Activated T-helper 9 cell treated with anti-CD3 and anti-CD28 coated beads, Interleukin-2, amount 50 U/mL, for 16 hours (primary cell): ENCODE measurements around the gene TMX1.
A peak's percentile ranks its signal among the peaks of the same experiment; 100 is the strongest.
"Not testable (repeated sequence)": the region's sequence is repeated elsewhere in the genome, so short reads cannot be mapped to it uniquely, and the experiment has no call there.

Experiments used
- DNase-seq: peaks from one replicate; pipeline ENCODE4 v3.0.0-alpha.2; 2020; ENCODE audit warnings: low read depth

The TMX1 gene

GRCh38 chr14:51239813-51240803 lies at the start of gene TMX1:
Gene TMX1, plus strand, starts transcription at chr14:51240247. Its CDS starts 46 bp downstream, at chr14:51240293.
- DNase-seq = peak; percentile 78

GRCh38 chr14:51201890-51202289 lies 38.2 kb upstream of the TMX1 start:
- DNase-seq = no peak

GRCh38 chr14:51202914-51203665 lies 37.0 kb upstream of the TMX1 start:
- DNase-seq = no peak

GRCh38 chr14:51203881-51204280 lies 36.2 kb upstream of the TMX1 start:
- no peak for DNase-seq

- DNase-seq = no peak
These were observed 34.6 kb upstream of the TMX1 start for GRCh38 chr14:51205486-51205885.

GRCh38 chr14:51206462-51206861 lies 33.6 kb upstream of the TMX1 start:
- DNase-seq = no peak

GRCh38 chr14:51207621-51208020 lies 32.4 kb upstream of the TMX1 start:
- DNase-seq = no peak

- DNase-seq = no peak
These were observed 31.1 kb upstream of the TMX1 start for GRCh38 chr14:51208982-51209381.

GRCh38 chr14:51209457-51209856 lies 30.6 kb upstream of the TMX1 start:
- DNase-seq = no peak

GRCh38 chr14:51210594-51210993 lies 29.5 kb upstream of the TMX1 start:
- no peak for DNase-seq

GRCh38 chr14:51211149-51211548 lies 28.9 kb upstream of the TMX1 start:
- no peak for DNase-seq

GRCh38 chr14:51216602-51217001 lies 23.4 kb upstream of the TMX1 start:
- no peak for DNase-seq

- no peak for DNase-seq
These were observed 20.3 kb upstream of the TMX1 start for GRCh38 chr14:51219473-51220448.

- DNase-seq = not testable (repeated sequence)
These were observed 16.6 kb upstream of the TMX1 start for GRCh38 chr14:51223463-51223862.

GRCh38 chr14:51224551-51224950 lies 15.5 kb upstream of the TMX1 start:
- no peak for DNase-seq

- no peak for DNase-seq
These were observed 14.3 kb upstream of the TMX1 start for GRCh38 chr14:51225751-51226150.

- DNase-seq = no peak
These were observed 11.7 kb upstream of the TMX1 start for GRCh38 chr14:51228391-51228790.

- no peak for DNase-seq
These were observed 11.2 kb upstream of the TMX1 start for GRCh38 chr14:51228890-51229289.

- DNase-seq = no peak
These were observed 3.7 kb upstream of the TMX1 start for GRCh38 chr14:51236314-51236713.

GRCh38 chr14:51240804-51241380 lies 845 bp downstream of the TMX1 start:
- no peak for DNase-seq
